Esophagus muscularis mucosa (tissue), 4 donors: ENCODE measurements around the gene ANGPT4. TPM values are rescaled to one million over a fixed set of nuclear protein-coding genes. Genes with fewer than 3 reads are reported as not detected.

Experiments
- DNase-seq: peaks from one replicate; pipeline ENCODE4 v3.0.0-alpha.2; 2017; ENCODE audit errors: extremely low spot score
- H3K27ac ChIP-seq, 4 donors: fragments of 200-600 bp; sonication (generic); replicated peaks in 1 of 4; 1 replicate in 3 of 4; 2 replicates in 1 of 4; pipeline ENCODE4 v1.5.1; 2016 to 2019; ENCODE audit warnings: mild to moderate bottlenecking in 1 of 4
- H3K27me3 ChIP-seq, 4 donors: fragments of 200-600 bp; sonication (generic); one replicate each; pipeline versions ENCODE4 v1.5.1 to v1.6.0; 2016 to 2019
- H3K36me3 ChIP-seq, 4 donors: fragments of 200-600 bp; sonication (generic); one replicate each; pipeline ENCODE4 v1.5.1; 2016 to 2019
- H3K4me1 ChIP-seq, 4 donors: fragments of 200-600 bp; sonication (generic); one replicate each; pipeline ENCODE4 v1.5.1; 2016 to 2019
- H3K4me3 ChIP-seq, 4 donors: fragments of 200-600 bp; sonication (generic); 1 replicate in 2 of 4; 2 replicates in 2 of 4; pipeline ENCODE4 v1.5.1; 2016 to 2019; ENCODE audit warnings: mild to moderate bottlenecking in 4 of 4, moderate library complexity in 1 of 4
- H3K9me3 ChIP-seq, 4 donors: fragments of 200-600 bp; sonication (generic); 1 replicate in 3 of 4; 2 replicates in 1 of 4; pipeline ENCODE4 v1.5.1; 2016 to 2019
- EP300 ChIP-seq: sonication (generic); formaldehyde crosslinking; IDR thresholded peaks from one replicate; pipeline ENCODE4 v1.6.1; 2017; ENCODE audit warnings: antibody characterized with exemption
- POLR2A ChIP-seq: fragments of 450-650 bp; IDR thresholded peaks from one replicate; pipeline ENCODE4 v1.6.1; 2017; ENCODE audit warnings: antibody characterized with exemption, moderate library complexity, mild to moderate bottlenecking, low read depth
- POLR2AphosphoS5 ChIP-seq, 2 donors: sonication (generic); formaldehyde crosslinking; IDR thresholded peaks; one replicate each; pipeline ENCODE4 v1.6.1; 2017; ENCODE audit warnings: antibody characterized with exemption in 2 of 2
- WGBS: methylation state at CpG from one replicate; pipeline ENCODE4 v1.1.5; 2018; 5-methylcytosine and 5-hydroxymethylcytosine counted together
- intact Hi-C: fragments of 100-400 bp; cut with DNase I; formaldehyde crosslinking; loops from one replicate; pipeline ENCODE4 v1.15.1; 2023
- total RNA-seq, 4 donors: library from RNA; depleted of rRNA; stranded (reverse); fragments of >200 nt; gene quantifications; one replicate each; pipeline versions ENCODE4 v1.1.0 to v1.2.1, GENCODE V29; 2016
- TF ChIP-seq, protein P1 (sequence below), 3 experiments: fragments of 200-600 bp in 2 of 3; fragments of 450-650 bp in 1 of 3; sonication (generic) in 2 of 3; IDR thresholded peaks; one replicate each; pipeline ENCODE4 v1.5.1; 2017 to 2019; ENCODE audit warnings: antibody characterized with exemption in 3 of 3, mild to moderate bottlenecking in 2 of 3, moderate library complexity in 1 of 3

The ANGPT4 gene
- total RNA-seq, 4 donors from 2014 or later, result under 0.01 to 0.46 (median 0.13) TPM; not detected in 1

DNA sequence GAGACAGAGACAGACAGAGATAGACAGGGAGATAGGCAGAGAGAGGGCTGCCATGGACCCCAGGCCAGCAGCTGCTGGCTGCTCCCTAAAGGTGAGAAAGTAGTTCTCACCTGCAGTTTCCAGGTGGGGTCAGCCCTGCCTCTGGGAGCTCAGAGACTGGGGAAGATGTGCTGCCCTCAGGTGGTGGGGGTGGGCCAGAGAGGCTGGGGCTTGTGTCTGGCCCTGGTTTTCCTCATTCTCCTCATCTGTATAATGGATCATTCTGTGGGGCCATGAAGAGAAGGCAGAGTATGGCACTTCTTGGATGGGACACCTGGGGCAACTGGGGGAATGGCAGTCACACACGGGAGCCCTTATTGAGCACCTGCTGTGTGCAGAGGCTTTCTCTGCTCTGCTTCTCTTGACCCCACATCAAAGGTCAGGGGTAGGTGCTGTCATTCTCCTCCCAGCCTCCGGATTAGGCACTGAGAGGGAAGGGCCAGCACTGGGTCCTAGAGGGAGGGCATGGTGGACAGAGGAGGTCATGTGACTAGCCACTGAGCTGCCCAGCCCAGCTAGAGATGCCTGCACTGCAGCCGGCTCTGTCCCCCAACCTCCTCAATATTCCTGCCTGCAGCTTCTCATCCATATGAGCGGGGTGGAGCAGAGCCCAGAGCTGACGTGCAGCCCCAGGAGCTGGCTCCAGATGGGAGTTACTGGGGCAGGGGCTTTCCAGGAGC, 4.1 kb downstream of the ANGPT4 start:
- peaks cover 0 to 9% (median 2%) of the 10 kb centered on the region in 4 donors for H3K4me1 ChIP-seq
- WGBS, result 53% methylated on average over 3 of the region's 5 CpGs
- DNase-seq, result no peak
- peaks cover 0 to 61% (median 3%) of the 10 kb centered on the region in 4 donors for H3K27me3 ChIP-seq
- H3K9me3 ChIP-seq, result no peaks in the 10 kb centered on the region
- intact Hi-C loops, result no loop called here
- H3K27ac ChIP-seq, result no peak overlapping the region
- H3K36me3 ChIP-seq, result no peaks in the 10 kb centered on the region
- H3K4me3 ChIP-seq, result no peak overlapping the region
- TF ChIP-seq, protein P1, sequence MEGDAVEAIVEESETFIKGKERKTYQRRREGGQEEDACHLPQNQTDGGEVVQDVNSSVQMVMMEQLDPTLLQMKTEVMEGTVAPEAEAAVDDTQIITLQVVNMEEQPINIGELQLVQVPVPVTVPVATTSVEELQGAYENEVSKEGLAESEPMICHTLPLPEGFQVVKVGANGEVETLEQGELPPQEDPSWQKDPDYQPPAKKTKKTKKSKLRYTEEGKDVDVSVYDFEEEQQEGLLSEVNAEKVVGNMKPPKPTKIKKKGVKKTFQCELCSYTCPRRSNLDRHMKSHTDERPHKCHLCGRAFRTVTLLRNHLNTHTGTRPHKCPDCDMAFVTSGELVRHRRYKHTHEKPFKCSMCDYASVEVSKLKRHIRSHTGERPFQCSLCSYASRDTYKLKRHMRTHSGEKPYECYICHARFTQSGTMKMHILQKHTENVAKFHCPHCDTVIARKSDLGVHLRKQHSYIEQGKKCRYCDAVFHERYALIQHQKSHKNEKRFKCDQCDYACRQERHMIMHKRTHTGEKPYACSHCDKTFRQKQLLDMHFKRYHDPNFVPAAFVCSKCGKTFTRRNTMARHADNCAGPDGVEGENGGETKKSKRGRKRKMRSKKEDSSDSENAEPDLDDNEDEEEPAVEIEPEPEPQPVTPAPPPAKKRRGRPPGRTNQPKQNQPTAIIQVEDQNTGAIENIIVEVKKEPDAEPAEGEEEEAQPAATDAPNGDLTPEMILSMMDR (IDR thresholded peaks at IDR 0.05), result no peak
- TF ChIP-seq POLR2A (no peak), POLR2AphosphoS5 (IDR thresholded peaks at IDR 0.05) (no peak)

DNA sequence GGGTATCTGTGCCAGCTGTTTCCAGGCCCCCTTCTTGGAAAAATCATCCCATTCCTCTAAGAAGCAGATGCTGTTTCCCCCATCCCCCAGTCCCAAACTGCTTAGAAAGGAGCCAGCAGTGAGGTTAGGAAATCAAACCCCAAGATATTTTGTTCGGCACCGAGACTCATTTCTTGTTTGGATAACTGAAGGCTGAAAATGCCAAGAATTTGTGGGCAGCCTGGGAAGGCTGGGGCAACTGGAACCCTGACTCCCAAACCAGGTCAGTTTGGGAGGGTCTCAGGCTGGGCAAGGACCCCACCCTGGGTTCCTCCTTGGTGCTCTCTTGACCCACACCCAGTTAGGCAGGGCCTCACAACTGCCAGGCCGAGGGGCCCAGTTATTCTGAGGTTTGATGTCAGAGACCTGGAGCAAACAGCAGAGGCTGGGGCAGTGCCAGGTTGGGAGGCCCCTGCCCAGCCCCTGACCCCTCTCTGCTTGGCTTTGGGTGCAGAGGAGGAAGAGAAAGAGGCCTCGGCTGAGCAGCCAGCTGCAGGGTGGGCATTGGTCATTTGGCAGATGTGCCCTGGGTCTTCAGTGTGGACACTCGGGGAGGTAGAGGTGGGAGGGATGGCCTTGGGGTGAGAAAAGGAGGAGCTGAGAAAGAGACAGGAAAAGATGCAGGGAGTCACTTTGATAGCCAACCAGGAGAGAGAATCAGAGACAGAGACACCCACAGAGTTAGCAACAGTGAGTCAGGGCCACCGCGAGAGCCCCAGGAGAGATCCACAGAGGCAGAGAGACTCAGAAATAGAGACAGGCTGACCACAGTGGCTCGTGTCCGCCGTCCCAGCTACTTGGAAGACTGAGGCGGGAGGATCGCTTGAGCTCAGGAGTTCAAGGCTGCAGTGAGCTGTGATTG, 5.0 kb downstream of the ANGPT4 start:
- peaks cover 0 to 9% (median 1%) of the 10 kb centered on the region in 4 donors for H3K4me1 ChIP-seq

DNA sequence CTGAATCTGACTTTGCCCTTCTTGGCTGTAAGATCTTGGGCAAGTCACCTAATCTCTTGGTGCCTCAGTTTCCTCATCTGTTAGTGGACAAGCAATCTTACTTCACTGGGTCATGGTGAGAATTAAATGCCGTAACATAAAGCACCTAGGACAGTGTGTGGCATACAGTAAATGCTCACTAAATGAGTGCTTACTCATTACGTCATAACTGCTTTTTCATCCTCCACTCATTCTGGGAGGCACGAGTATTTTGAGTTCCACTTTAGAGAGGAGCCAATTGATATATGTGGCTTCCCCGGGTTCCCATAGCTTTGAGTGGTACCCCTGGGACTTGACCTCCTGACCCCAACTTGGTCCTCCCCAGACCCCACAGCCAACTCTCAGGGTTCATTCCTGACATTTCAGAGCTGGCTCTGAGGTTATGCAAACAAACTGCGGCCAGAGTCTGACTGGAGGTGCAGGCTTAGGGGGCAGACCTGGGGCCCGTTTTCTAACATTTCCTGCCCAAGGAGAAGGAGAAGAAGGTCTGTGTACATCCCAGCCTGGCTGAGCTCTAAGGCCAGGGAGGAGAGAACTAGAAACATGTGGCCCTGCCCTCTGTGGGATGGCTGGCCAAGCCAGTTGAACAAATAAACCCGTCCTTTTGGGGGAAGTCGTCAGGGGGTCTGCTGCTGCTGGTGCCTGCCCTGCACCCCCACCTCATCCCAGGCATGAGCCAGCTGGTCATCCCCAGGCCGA, 5.8 kb downstream of the ANGPT4 start:
- no peak for TF ChIP-seq POLR2AphosphoS5 (IDR thresholded peaks at IDR 0.05)
- TF ChIP-seq POLR2A, result no peak

More for the DNA sequence above, 5.0 kb downstream of the ANGPT4 start:
- Histone ChIP-seq H3K9me3 (no peaks in the 10 kb centered on the region), H3K36me3 (no peaks in the 10 kb centered on the region), H3K4me3 (no peak overlapping the region), H3K27ac (peak overlapping the region in 1 of 4 donors; percentile 31), H3K27me3 (peaks cover 0 to 54% (median 3%) of the 10 kb centered on the region in 4 donors)
- TF ChIP-seq POLR2AphosphoS5 (IDR thresholded peaks at IDR 0.05) (no peak), POLR2A (no peak), EP300 (no peak)
- TF ChIP-seq, protein P1 (IDR thresholded peaks at IDR 0.05), result no peak
- intact Hi-C loops, result no loop called here
- DNase-seq, result no peak
- 61% methylated on average over 11 of the region's 12 CpGs for WGBS

DNA sequence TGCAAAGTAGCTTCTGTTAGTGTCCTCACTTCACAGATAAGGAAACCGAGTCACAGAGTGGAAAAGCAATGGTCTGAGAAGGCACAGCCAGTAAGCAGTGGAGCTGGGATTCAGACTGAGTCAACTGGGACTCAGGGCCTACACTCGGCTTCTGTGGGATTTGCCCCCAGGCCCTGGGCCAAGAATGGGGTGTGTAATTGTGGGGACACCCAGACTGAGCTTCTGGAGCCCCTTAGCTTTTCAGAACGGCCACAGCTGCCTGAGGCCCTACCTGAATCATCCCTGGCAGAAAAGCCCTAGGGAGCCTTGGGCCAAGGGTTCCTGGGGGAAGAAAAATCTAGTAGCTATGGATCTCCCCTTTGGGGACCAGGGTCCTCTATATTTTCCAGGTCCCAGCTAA, 6.5 kb downstream of the ANGPT4 start:
- H3K36me3 ChIP-seq, result no peaks in the 10 kb centered on the region
- H3K27me3 ChIP-seq, result peaks cover 0 to 40% (median 3%) of the 10 kb centered on the region in 4 donors
- H3K9me3 ChIP-seq, result no peaks in the 10 kb centered on the region
- no peak for DNase-seq
- TF ChIP-seq POLR2AphosphoS5 (IDR thresholded peaks at IDR 0.05) (no peak), EP300 (no peak), POLR2A (no peak)
- TF ChIP-seq, protein P1 (IDR thresholded peaks at IDR 0.05), result no peak
- H3K4me1 ChIP-seq, result peaks cover 0 to 9% (median 0%) of the 10 kb centered on the region in 4 donors
- intact Hi-C loops, result no loop called here
- H3K27ac ChIP-seq, result no peak overlapping the region
- WGBS, result 83% methylated on average over 3 of the region's 3 CpGs
- H3K4me3 ChIP-seq, result no peak overlapping the region

More for the DNA sequence above, 5.8 kb downstream of the ANGPT4 start:
- H3K4me3 ChIP-seq, result no peak overlapping the region
- H3K27me3 ChIP-seq, result peaks cover 0 to 45% (median 3%) of the 10 kb centered on the region in 4 donors
- no peak for DNase-seq
- peak overlapping the region in 1 of 4 donors; percentile 31 for H3K27ac ChIP-seq
- H3K36me3 ChIP-seq, result no peaks in the 10 kb centered on the region
- 44% methylated on average over 6 of the region's 9 CpGs for WGBS
- no peaks in the 10 kb centered on the region for H3K9me3 ChIP-seq
- H3K4me1 ChIP-seq, result peaks cover 0 to 9% (median 0%) of the 10 kb centered on the region in 4 donors
- intact Hi-C loops, result no loop called here
